ENCODE measurements around the gene ABHD17A.

ABHD17A gene

GRCh38 chr19:1911995-1912394 is 26.7 kb upstream of the ABHD17A start:
- no peak for TF ChIP-seq EZH2 (optimal IDR thresholded peaks at IDR 0.05; ENCODE audit: low read depth, low read length)
- TF ChIP-seq EZH2phosphoT487 (IDR thresholded peaks at IDR 0.05; ENCODE audit: low read length): no peak
- TF ChIP-seq CTCF (IDR thresholded peaks at IDR 0.05; ENCODE audit: low read length): no peak
- no peak for DNase-seq
- 0 out of 2 replicates have a peak, but pooled peaks cover 2% of the 10 kb centered on the region for H3K36me3 ChIP-seq (replicated peaks; ENCODE audit: insufficient read depth, low read length)
- no peaks in the 10 kb centered on the region for H3F3A ChIP-seq (ENCODE audit: insufficient read depth, low read length)
- H3K27me3 ChIP-seq (replicated peaks; ENCODE audit: insufficient read depth, low read length): no peaks in the 10 kb centered on the region
- peaks cover 80% of the 10 kb centered on the region for H3K79me2 ChIP-seq (ENCODE audit: low read length)
- no peak overlapping the region for H3K4me3 ChIP-seq (ENCODE audit: low read length)
- no peak overlapping the region for H3K27ac ChIP-seq (ENCODE audit: low read length)
- no peak overlapping the region for H3K9ac ChIP-seq (ENCODE audit: low read length)
- no peaks in the 10 kb centered on the region for H4K20me1 ChIP-seq (ENCODE audit: insufficient read depth, low read length)
- H3K4me1 ChIP-seq (ENCODE audit: low read length): no peaks in the 10 kb centered on the region
- H2AFZ ChIP-seq (ENCODE audit: low read length): no peak overlapping the region
- no peaks in the 10 kb centered on the region for H3K9me2 ChIP-seq (replicated peaks; ENCODE audit: insufficient read depth, low read length)
- no peak overlapping the region for H3K4me2 ChIP-seq (ENCODE audit: low read depth, low read length)
- H3K9me3 ChIP-seq (replicated peaks; ENCODE audit: insufficient read depth, low read length): no peaks in the 10 kb centered on the region

DNA sequence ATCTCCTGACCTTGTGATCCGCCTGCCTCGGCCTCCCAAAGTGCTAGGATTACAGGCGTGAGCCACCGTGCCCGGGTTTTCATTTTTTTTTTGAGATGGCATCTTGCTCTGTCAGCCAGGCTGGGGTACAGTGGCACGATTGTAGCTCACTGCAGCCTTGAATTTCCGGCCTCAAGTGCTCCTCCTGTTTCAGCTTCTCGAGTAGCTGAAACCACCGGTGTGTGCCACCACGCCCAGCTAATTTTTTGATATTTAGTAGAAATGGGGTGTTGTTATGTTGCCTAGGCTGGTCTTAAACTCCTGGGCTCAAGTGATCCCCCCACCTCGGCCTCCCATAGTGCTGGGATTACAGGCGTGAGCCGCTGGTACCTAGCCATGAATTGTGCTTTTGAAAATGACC is 25.8 kb upstream of the ABHD17A start:
- Histone ChIP-seq H3F3A (ENCODE audit: insufficient read depth, low read length) (0 out of 2 replicates have a peak, but pooled peaks cover under 1% of the 10 kb centered on the region), H3K4me1 (ENCODE audit: low read length) (no peaks in the 10 kb centered on the region), H3K9ac (ENCODE audit: low read length) (no peak overlapping the region), H3K4me3 (ENCODE audit: low read length) (no peak overlapping the region), H3K36me3 (replicated peaks; ENCODE audit: insufficient read depth, low read length) (0 out of 2 replicates have a peak, but pooled peaks cover 2% of the 10 kb centered on the region), H3K27me3 (replicated peaks; ENCODE audit: insufficient read depth, low read length) (no peaks in the 10 kb centered on the region), H3K9me2 (replicated peaks; ENCODE audit: insufficient read depth, low read length) (no peaks in the 10 kb centered on the region), H3K27ac (ENCODE audit: low read length) (no peak overlapping the region), H3K9me3 (replicated peaks; ENCODE audit: insufficient read depth, low read length) (no peaks in the 10 kb centered on the region), H4K20me1 (ENCODE audit: insufficient read depth, low read length) (no peaks in the 10 kb centered on the region), H3K4me2 (ENCODE audit: low read depth, low read length) (no peak overlapping the region), H2AFZ (ENCODE audit: low read length) (no peak overlapping the region), H3K79me2 (ENCODE audit: low read length) (peaks cover 89% of the 10 kb centered on the region)
- no peak for DNase-seq
- TF ChIP-seq EZH2 (optimal IDR thresholded peaks at IDR 0.05; ENCODE audit: low read depth, low read length) (no peak), EZH2phosphoT487 (IDR thresholded peaks at IDR 0.05; ENCODE audit: low read length) (no peak), CTCF (IDR thresholded peaks at IDR 0.05; ENCODE audit: low read length) (no peak)

DNA sequence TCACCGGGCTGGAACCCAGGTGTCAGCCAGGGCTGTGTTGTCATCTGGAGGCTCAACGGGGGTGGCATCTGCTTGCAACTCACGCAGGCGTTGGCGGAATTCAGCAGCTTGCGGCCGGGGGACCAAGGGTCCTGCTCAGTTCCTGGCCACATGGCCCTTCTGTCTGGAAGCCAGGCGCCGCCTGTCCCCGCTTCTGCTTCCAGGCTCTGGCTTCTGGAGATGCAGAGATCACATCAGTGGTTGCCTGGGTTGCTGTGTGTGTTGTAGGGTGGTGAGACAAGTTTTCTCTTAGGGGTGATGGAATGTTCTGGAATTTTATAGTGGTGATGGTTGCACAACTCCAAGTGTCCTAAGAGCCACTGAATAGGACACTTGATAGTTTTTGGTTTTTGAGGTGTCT is 24.9 kb upstream of the ABHD17A start:
- Histone ChIP-seq H3K79me2 (ENCODE audit: low read length) (peaks cover 94% of the 10 kb centered on the region), H2AFZ (ENCODE audit: low read length) (no peak overlapping the region), H3K27me3 (replicated peaks; ENCODE audit: insufficient read depth, low read length) (no peaks in the 10 kb centered on the region), H3K36me3 (replicated peaks; ENCODE audit: insufficient read depth, low read length) (0 out of 2 replicates have a peak, but pooled peaks cover 2% of the 10 kb centered on the region), H4K20me1 (ENCODE audit: insufficient read depth, low read length) (no peaks in the 10 kb centered on the region), H3K9me3 (replicated peaks; ENCODE audit: insufficient read depth, low read length) (no peaks in the 10 kb centered on the region), H3K9ac (ENCODE audit: low read length) (no peak overlapping the region), H3F3A (ENCODE audit: insufficient read depth, low read length) (0 out of 2 replicates have a peak, but pooled peaks cover 6% of the 10 kb centered on the region), H3K4me3 (ENCODE audit: low read length) (no peak overlapping the region), H3K4me2 (ENCODE audit: low read depth, low read length) (no peak overlapping the region), H3K9me2 (replicated peaks; ENCODE audit: insufficient read depth, low read length) (no peaks in the 10 kb centered on the region), H3K27ac (ENCODE audit: low read length) (no peak overlapping the region), H3K4me1 (ENCODE audit: low read length) (0 out of 2 replicates have a peak, but pooled peaks cover 3% of the 10 kb centered on the region)
- DNase-seq: no peak
- TF ChIP-seq EZH2phosphoT487 (IDR thresholded peaks at IDR 0.05; ENCODE audit: low read length) (no peak), CTCF (IDR thresholded peaks at IDR 0.05; ENCODE audit: low read length) (no peak), EZH2 (optimal IDR thresholded peaks at IDR 0.05; ENCODE audit: low read depth, low read length) (no peak)
